GM21381 (cell line): Measurements from ENCODE around the gene PSMD1.

Experiments
- ATAC-seq: cut with Tn5 transposase; IDR thresholded peaks from one replicate; pipeline ENCODE4 v1.9.1; 2021; ENCODE audit warnings: mild to moderate bottlenecking, moderate library complexity; ENCODE audit not compliant: unreplicated experiment

PSMD1 gene

GRCh38 chr2:231110551-231110950 is 53.9 kb downstream of the PSMD1 start:
- ATAC-seq = no peak

GRCh38 chr2:231111987-231112386 is 55.3 kb downstream of the PSMD1 start:
- no peak for ATAC-seq

- ATAC-seq = no peak
These were observed 56.8 kb downstream of the PSMD1 start for GRCh38 chr2:231113489-231113888.

- no peak for ATAC-seq
These were observed 59.0 kb downstream of the PSMD1 start for GRCh38 chr2:231115651-231116050.

GRCh38 chr2:231117148-231117547 is 60.5 kb downstream of the PSMD1 start:
- no peak for ATAC-seq

GRCh38 chr2:231117922-231118613 is 61.4 kb downstream of the PSMD1 start:
- no peak for ATAC-seq

GRCh38 chr2:231118614-231118942 is 61.9 kb downstream of the PSMD1 start:
- ATAC-seq = no peak

GRCh38 chr2:231123362-231123898 is 66.8 kb downstream of the PSMD1 start:
- ATAC-seq = no peak

- no peak for ATAC-seq
These were observed 68.3 kb downstream of the PSMD1 start, which contains the start of gene HTR2B for GRCh38 chr2:231124838-231125568. TSS of gene HTR2B (minus strand) at chr2:231125042. CDS start at chr2:231123764, 1,278 bp downstream.

GRCh38 chr2:231126123-231126522 is 69.5 kb downstream of the PSMD1 start:
- ATAC-seq = no peak

- ATAC-seq = no peak
These were observed 70.8 kb downstream of the PSMD1 start for GRCh38 chr2:231127480-231127879.

GRCh38 chr2:231127936-231128335 is 71.3 kb downstream of the PSMD1 start:
- ATAC-seq = no peak

- no peak for ATAC-seq
These were observed 71.9 kb downstream of the PSMD1 start for GRCh38 chr2:231128541-231128940.

- no peak for ATAC-seq
These were observed 72.5 kb downstream of the PSMD1 start for GRCh38 chr2:231129216-231129615.

GRCh38 chr2:231130336-231131056 is 73.8 kb downstream of the PSMD1 start:
- ATAC-seq = no peak

GRCh38 chr2:231132129-231132528 is 75.5 kb downstream of the PSMD1 start:
- ATAC-seq = no peak

- no peak for ATAC-seq
These were observed 76.9 kb downstream of the PSMD1 start for GRCh38 chr2:231133365-231134099.

GRCh38 chr2:231134910-231135655 is 78.4 kb downstream of the PSMD1 start:
- ATAC-seq = no peak

- no peak for ATAC-seq
These were observed 82.0 kb downstream of the PSMD1 start for GRCh38 chr2:231138699-231139098.

GRCh38 chr2:231139796-231140195 is 83.1 kb downstream of the PSMD1 start:
- no peak for ATAC-seq
